ENCODE data around the gene METAP1D.

DNA sequence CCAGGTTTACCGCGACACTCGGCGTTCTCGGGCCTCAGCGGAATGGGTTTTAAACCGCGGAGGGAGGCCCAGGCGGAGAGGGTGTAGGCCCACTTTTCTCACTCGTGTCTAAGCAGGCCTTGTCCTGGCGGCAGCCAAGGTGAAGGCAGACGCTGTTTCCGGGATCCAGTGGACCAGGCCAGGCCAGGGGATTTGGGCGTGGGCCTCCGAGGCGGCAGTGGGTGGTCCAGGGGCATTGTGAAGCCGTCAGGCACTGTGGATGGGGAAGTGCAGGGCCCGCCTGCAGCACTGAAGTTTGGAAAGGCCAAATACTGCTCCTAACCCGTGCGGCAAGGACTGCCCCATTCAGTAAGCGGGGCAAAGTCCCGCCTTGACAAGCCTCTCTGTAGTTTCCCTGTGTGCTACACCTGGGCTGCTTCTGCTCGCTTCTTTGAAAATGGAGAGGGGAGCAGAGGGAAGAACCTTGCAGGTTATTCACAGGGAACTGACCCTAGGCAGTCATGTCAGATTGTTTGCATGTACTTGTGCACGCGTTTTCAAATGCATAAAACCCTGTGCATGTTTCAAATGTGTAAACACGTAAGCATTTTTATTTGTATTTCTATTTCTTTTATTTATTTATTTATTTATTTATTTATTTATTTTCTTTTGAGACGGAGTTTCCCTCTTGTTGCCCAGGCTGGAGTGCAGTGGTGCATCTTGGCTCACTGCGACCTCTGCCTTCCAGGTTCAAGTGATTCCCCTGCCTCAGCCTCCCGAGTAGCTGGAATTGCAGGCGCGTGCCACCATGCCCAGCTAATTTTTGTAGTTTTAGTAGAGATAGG, 110.4 kb downstream of the METAP1D start:
- TF ChIP-seq POLR2A (IDR thresholded peaks at IDR 0.05) (no peak), CTCF (IDR thresholded peaks at IDR 0.05) (no peak), POLR2AphosphoS5 (IDR thresholded peaks at IDR 0.05) (no peak)

All from breast epithelium (tissue), 3 donors.